K562 (cell line): ENCODE measurements around the gene AGAP3. TPM values are rescaled to one million over a fixed set of nuclear protein-coding genes. Genes with fewer than 3 reads are reported as not detected.

Source experiments
- BCOR ChIP-seq: fragments of 450-650 bp; IDR thresholded peaks from 2 replicates; pipeline ENCODE4 v1.6.1; 2016
- CBX5 ChIP-seq: IDR thresholded peaks from 2 replicates; pipeline ENCODE4 v1.6.1; 2014; ENCODE audit warnings: low read depth, borderline replicate concordance
- DLX4 ChIP-seq: fragments of 250-450 bp; sonication (Bioruptor Pico); IDR thresholded peaks from 2 replicates; pipeline ENCODE4 v1.6.1; 2021; ENCODE audit warnings: mild to moderate bottlenecking
- HDAC1 ChIP-seq, 2 experiments: fragments of 450-650 bp; IDR thresholded peaks; 2 replicates each; pipeline ENCODE4 v1.6.1; 2016 to 2017; ENCODE audit warnings: inconsistent platforms in 1 of 2, mild to moderate bottlenecking in 1 of 2, moderate library complexity in 1 of 2
- ILK ChIP-seq: fragments of 450-650 bp; IDR thresholded peaks from 2 replicates; pipeline ENCODE4 v1.6.1; 2016; ENCODE audit warnings: missing genetic modification characterization, low read depth, mild to moderate bottlenecking, missing compliant biosample characterization, moderate library complexity, borderline replicate concordance
- KDM5B ChIP-seq: fragments of 200-600 bp; sonication (generic); IDR thresholded peaks from 2 replicates; pipeline ENCODE4 v1.6.1; 2012; ENCODE audit warnings: low read depth, mild to moderate bottlenecking, moderate library complexity, low read length, control low read depth, inconsistent platforms; ENCODE audit not compliant: insufficient replicate concordance
- LARP7 ChIP-seq: fragments of 450-650 bp; IDR thresholded peaks from 2 replicates; pipeline ENCODE4 v1.6.1; 2016
- MBD2 ChIP-seq: sonication (generic); IDR thresholded peaks from 2 replicates; pipeline ENCODE4 v1.6.1; 2016; ENCODE audit warnings: low read depth, borderline replicate concordance
- PHF21A ChIP-seq: fragments of 450-650 bp; IDR thresholded peaks from 2 replicates; pipeline ENCODE4 v1.6.1; 2017; ENCODE audit warnings: low read depth, borderline replicate concordance
- SIRT6 ChIP-seq: IDR thresholded peaks from one replicate; pipeline ENCODE4 v1.6.1; 2012; ENCODE audit warnings: low read depth, mild to moderate bottlenecking, control low read depth, inconsistent platforms, low read length, moderate library complexity
- SP2 ChIP-seq: IDR thresholded peaks from 2 replicates; pipeline ENCODE4 v1.6.1; 2011; ENCODE audit warnings: mild to moderate bottlenecking, low read depth, low read length, moderate library complexity; ENCODE audit not compliant: poor library complexity, severe bottlenecking; ENCODE audit errors: extremely low read depth
- SRSF7 ChIP-seq: fragments of 200-400 bp; formaldehyde crosslinking; optimal IDR thresholded peaks from 2 replicates; pipeline ENCODE3; 2017; ENCODE audit warnings: mild to moderate bottlenecking, low read depth, low read length
- ZNF217 ChIP-seq: sonication (generic); formaldehyde crosslinking; IDR thresholded peaks from 2 replicates; pipeline ENCODE4 v1.8.0; 2022; ENCODE audit warnings: mild to moderate bottlenecking, missing genetic modification reagents
- ZNF551 ChIP-seq: fragments of 250-450 bp; sonication (Bioruptor Pico); IDR thresholded peaks from 2 replicates; pipeline ENCODE4 v1.5.0; 2021; ENCODE audit warnings: mild to moderate bottlenecking, moderate library complexity
- ZNF695 ChIP-seq: fragments of 450-650 bp; formaldehyde crosslinking; IDR thresholded peaks from 2 replicates; pipeline ENCODE4 v1.4.0; 2020; ENCODE audit warnings: mild to moderate bottlenecking, moderate library complexity
- polyA plus RNA-seq, 8 experiments: library from polyadenylated mRNA; depleted of rRNA in 4 of 8; stranded (reverse) in 5 of 8; unstranded in 3 of 8; fragments of >200 nt; fragmentation: Nextera tagmentation in 2 of 8; fragmentation: Illumina TruSeq in 1 of 8; extraction: Ambion mirVana in 2 of 8; extraction: Trizol in 1 of 8; gene quantifications; 2 replicates each; pipeline versions ENCODE4 v1.2.1 to v1.2.3, GENCODE V29; 2011 to 2014; ENCODE audit warnings: inconsistent platforms in 1 of 8, missing spikeins in 1 of 8
- total RNA-seq, 7 experiments: library from RNA; depleted of rRNA in 6 of 7; stranded (reverse); fragments of >200 nt in 6 of 7; fragmentation: Illumina TruSeq in 2 of 7; extraction: Trizol in 2 of 7; gene quantifications; 2 replicates each; pipeline versions ENCODE4 v1.2.1 to v1.2.3, GENCODE V29; 2011 to 2021; ENCODE audit warnings: low replicate concordance in 1 of 7
- TF ChIP-seq, protein P1 (sequence below): sonication (generic); formaldehyde crosslinking; IDR thresholded peaks from 2 replicates; pipeline ENCODE4 v1.8.0; 2023; ENCODE audit warnings: mild to moderate bottlenecking, missing genetic modification reagents
- TF ChIP-seq, protein P2 (sequence below): fragments of 250-450 bp; sonication (Bioruptor Pico); IDR thresholded peaks from 2 replicates; pipeline ENCODE4 v1.4.0; 2020; ENCODE audit warnings: borderline replicate concordance
- TF ChIP-seq, protein P3 (sequence below): fragments of 250-450 bp; sonication (Bioruptor Pico); IDR thresholded peaks from 2 replicates; pipeline ENCODE4 v1.4.0; 2020; ENCODE audit warnings: mild to moderate bottlenecking, moderate library complexity

The AGAP3 gene
- total and polyA plus RNA-seq, 9 of the 15 experiments (the other 6 are each of a cell fraction or from before 2014, with no cell fraction given), result 3.4 to 208 (median 62.2) TPM

GRCh38 chr7:151061213-151062110 is 24.8 kb upstream of the AGAP3 start (continued):
- TF ChIP-seq SIRT6 (no peak), SRSF7 (no peak), LARP7 (peak; percentile 92), ZNF217 (CRISPR knock-in tag) (no peak), DLX4 (no peak), KDM5B (peak; percentile 2), SP2 (no peak), HDAC1 (IDR thresholded peaks at IDR 0.05) (peak in 1 of 2 experiments; percentile 61; a peak in 1 of 4 replicates), ZNF695 (no peak), ZNF551 (no peak), MBD2 (no peak), BCOR (peak; percentile 33; the same call in 1 of the 2 replicates), PHF21A (no peak), ILK (tag) (no peak), CBX5 (no peak)
- TF ChIP-seq, protein P1, sequence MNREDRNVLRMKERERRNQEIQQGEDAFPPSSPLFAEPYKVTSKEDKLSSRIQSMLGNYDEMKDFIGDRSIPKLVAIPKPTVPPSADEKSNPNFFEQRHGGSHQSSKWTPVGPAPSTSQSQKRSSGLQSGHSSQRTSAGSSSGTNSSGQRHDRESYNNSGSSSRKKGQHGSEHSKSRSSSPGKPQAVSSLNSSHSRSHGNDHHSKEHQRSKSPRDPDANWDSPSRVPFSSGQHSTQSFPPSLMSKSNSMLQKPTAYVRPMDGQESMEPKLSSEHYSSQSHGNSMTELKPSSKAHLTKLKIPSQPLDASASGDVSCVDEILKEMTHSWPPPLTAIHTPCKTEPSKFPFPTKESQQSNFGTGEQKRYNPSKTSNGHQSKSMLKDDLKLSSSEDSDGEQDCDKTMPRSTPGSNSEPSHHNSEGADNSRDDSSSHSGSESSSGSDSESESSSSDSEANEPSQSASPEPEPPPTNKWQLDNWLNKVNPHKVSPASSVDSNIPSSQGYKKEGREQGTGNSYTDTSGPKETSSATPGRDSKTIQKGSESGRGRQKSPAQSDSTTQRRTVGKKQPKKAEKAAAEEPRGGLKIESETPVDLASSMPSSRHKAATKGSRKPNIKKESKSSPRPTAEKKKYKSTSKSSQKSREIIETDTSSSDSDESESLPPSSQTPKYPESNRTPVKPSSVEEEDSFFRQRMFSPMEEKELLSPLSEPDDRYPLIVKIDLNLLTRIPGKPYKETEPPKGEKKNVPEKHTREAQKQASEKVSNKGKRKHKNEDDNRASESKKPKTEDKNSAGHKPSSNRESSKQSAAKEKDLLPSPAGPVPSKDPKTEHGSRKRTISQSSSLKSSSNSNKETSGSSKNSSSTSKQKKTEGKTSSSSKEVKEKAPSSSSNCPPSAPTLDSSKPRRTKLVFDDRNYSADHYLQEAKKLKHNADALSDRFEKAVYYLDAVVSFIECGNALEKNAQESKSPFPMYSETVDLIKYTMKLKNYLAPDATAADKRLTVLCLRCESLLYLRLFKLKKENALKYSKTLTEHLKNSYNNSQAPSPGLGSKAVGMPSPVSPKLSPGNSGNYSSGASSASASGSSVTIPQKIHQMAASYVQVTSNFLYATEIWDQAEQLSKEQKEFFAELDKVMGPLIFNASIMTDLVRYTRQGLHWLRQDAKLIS, result peak; percentile 21; the same call in 1 of the 2 replicates
- TF ChIP-seq, protein P2, sequence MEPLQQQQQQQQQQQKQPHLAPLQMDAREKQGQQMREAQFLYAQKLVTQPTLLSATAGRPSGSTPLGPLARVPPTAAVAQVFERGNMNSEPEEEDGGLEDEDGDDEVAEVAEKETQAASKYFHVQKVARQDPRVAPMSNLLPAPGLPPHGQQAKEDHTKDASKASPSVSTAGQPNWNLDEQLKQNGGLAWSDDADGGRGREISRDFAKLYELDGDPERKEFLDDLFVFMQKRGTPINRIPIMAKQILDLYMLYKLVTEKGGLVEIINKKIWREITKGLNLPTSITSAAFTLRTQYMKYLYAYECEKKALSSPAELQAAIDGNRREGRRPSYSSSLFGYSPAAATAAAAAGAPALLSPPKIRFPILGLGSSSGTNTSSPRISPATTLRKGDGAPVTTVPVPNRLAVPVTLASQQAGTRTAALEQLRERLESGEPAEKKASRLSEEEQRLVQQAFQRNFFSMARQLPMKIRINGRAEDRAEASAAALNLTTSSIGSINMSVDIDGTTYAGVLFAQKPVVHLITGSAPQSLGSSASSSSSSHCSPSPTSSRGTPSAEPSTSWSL (CRISPR knock-in tag), result no peak
- TF ChIP-seq, protein P3, sequence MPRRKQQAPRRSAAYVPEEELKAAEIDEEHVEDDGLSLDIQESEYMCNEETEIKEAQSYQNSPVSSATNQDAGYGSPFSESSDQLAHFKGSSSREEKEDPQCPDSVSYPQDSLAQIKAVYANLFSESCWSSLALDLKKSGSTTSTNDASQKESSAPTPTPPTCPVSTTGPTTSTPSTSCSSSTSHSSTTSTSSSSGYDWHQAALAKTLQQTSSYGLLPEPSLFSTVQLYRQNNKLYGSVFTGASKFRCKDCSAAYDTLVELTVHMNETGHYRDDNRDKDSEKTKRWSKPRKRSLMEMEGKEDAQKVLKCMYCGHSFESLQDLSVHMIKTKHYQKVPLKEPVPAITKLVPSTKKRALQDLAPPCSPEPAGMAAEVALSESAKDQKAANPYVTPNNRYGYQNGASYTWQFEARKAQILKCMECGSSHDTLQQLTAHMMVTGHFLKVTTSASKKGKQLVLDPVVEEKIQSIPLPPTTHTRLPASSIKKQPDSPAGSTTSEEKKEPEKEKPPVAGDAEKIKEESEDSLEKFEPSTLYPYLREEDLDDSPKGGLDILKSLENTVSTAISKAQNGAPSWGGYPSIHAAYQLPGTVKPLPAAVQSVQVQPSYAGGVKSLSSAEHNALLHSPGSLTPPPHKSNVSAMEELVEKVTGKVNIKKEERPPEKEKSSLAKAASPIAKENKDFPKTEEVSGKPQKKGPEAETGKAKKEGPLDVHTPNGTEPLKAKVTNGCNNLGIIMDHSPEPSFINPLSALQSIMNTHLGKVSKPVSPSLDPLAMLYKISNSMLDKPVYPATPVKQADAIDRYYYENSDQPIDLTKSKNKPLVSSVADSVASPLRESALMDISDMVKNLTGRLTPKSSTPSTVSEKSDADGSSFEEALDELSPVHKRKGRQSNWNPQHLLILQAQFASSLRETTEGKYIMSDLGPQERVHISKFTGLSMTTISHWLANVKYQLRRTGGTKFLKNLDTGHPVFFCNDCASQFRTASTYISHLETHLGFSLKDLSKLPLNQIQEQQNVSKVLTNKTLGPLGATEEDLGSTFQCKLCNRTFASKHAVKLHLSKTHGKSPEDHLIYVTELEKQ (CRISPR knock-in tag), result no peak
